Subcutaneous adipose tissue (tissue), 4 donors: ENCODE results near the gene SUPT20HL1. TPM values are rescaled to one million over a fixed set of nuclear protein-coding genes. Genes with fewer than 3 reads are reported as not detected.

Experiments used
- total RNA-seq, 4 donors: library from RNA; depleted of rRNA; stranded (reverse); fragments of >200 nt; gene quantifications; one replicate each; pipeline ENCODE4 v1.1.0, GENCODE V29; 2016
- TF ChIP-seq, protein P1 (sequence below): fragments of 450-650 bp; IDR thresholded peaks from one replicate; pipeline ENCODE4 v1.5.1; 2016; ENCODE audit warnings: low read depth, mild to moderate bottlenecking, control low read depth, antibody characterized with exemption, moderate library complexity

Gene SUPT20HL1
- total RNA-seq, 4 donors from 2014 or later = not detected

DNA sequence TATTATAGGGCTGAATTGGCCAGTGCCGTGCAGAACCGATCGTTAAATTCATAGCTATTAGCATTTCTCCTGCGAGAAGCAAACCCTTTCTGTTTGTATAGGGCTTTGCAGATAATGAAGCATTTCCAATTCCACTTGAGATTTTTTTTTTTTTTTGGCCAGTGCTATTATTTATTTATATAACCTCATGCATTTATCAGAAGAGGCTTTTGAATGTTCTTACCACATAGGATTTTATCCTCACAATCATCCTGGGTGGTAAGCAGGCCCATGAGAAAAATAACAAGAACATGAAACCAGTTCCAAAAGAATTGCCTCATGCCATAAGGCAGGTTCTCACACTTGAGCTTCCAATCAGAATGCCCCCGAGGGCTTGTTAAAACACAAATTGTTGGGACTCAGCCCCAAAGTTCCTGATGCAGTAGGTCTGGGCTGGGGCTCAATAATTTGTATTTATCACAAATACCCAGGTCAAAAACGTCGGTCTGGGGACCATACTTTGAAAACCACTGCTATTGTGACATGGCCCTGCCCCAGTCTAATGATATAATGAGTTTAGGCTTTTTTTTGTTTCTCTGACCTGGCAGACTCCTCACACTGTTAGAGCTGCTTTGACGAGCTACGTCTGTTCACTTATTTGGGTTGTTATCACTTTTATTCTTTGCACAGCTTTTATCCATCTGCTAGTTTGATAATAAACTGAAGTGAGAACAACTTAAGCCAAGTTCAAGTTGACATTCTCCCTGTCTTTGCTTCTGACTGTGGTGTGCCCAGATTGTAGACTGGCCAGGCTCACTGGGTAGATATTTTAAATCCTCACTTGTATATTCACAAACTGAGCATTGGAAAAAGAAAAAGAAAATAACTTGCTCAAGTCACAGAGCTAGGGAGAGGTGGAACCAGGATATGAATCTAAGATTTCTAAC, 20.1 kb downstream of the SUPT20HL1 start:
- TF ChIP-seq, protein P1, sequence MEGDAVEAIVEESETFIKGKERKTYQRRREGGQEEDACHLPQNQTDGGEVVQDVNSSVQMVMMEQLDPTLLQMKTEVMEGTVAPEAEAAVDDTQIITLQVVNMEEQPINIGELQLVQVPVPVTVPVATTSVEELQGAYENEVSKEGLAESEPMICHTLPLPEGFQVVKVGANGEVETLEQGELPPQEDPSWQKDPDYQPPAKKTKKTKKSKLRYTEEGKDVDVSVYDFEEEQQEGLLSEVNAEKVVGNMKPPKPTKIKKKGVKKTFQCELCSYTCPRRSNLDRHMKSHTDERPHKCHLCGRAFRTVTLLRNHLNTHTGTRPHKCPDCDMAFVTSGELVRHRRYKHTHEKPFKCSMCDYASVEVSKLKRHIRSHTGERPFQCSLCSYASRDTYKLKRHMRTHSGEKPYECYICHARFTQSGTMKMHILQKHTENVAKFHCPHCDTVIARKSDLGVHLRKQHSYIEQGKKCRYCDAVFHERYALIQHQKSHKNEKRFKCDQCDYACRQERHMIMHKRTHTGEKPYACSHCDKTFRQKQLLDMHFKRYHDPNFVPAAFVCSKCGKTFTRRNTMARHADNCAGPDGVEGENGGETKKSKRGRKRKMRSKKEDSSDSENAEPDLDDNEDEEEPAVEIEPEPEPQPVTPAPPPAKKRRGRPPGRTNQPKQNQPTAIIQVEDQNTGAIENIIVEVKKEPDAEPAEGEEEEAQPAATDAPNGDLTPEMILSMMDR = no peak

DNA sequence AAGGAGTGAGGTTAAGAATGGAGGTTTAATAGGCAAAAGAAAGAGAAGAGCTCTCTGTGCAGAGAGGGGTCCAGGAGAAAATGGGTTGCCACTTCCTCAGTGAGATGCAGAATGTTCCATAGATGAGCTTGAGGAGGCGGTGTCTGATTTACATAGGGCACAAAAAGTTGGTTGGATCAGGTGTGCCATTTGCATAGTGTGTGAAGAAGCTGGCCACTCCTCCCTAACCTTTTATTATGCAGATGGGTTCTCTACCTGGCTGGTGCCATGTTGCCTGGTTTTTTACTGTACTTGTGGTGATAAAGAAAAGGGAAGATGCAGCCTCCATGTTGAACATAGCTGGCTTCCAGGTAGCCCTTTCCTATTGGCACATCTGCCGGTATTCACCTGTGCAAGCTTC, 27.3 kb downstream of the SUPT20HL1 start:
- TF ChIP-seq, protein P1 = no peak

DNA sequence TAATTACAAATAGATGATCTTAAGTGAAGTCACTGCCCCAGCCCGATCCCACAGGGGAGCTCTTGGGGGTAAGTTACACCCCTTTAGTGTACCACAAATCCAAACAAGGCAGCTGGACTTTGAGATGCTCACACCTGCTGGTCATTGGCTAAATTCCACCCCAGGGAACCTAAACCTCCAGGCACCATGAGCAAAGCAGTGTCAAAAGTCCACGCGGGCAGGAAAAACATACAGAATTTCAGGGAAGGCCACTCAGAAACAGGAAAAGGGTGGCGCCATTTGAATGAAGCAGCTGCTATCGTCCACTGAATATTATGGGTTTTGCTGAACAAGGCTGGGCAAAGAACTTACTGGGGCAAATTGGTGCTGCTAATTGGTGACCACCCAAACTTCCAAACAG, 30.9 kb downstream of the SUPT20HL1 start:
- TF ChIP-seq, protein P1 = no peak

DNA sequence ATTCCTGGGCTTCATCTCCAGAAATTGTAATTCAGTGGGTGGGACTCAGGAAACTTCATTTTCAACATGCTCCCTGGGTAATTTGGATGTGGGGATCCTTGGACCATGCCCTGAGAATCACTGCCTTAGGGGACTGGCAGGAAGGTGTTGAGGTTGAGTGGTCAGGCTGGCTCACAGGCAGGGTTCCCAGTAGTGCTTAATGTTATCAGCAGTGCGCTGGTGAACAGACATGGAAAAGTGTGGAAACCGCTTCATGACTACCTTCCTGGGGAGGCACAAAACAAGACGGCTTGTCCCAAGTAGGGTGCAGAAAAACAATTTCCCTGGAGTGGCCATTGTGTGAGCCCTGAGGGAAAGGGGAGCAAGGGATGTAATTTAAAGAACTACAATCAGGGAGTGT, 31.4 kb downstream of the SUPT20HL1 start:
- TF ChIP-seq, protein P1 = no peak

DNA sequence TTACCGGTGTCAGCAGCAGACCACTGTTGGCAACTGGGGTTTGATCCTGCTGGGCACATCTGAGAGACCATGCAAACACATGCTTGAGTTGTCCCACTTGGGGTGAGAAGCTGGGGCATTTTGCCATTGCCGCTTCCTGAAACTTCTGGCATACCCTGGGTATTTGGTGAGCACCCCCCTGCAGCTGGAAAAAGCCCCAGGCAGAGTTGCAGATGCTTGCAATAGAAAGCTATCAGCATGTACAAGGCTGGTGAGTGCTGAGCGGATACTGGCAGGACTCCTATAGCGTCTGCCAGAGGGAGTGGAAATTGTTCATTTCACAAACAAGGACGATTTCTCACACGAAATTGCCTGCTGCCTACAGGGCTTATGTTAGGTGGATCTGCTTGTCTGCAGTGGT, 32.3 kb downstream of the SUPT20HL1 start:
- TF ChIP-seq, protein P1 = no peak

DNA sequence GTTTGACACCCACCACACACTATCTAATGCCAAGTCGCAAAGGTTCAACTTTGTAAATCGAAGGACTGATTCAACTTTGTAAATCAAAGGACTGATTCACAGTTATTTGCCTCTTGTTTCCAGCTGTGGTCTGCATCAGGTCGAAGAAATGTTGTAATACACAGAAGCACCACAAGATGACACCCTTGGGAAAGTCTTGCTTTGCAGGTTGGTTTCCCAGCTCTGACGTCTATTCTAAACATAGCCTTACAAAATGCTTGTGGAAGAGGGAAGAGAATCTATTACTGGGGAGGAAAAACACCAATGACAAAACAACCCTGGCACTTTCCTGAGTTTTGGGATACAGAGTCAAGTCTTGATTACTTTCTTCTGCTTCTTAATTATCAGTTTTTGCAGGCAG, 35.3 kb downstream of the SUPT20HL1 start:
- TF ChIP-seq, protein P1 = no peak

DNA sequence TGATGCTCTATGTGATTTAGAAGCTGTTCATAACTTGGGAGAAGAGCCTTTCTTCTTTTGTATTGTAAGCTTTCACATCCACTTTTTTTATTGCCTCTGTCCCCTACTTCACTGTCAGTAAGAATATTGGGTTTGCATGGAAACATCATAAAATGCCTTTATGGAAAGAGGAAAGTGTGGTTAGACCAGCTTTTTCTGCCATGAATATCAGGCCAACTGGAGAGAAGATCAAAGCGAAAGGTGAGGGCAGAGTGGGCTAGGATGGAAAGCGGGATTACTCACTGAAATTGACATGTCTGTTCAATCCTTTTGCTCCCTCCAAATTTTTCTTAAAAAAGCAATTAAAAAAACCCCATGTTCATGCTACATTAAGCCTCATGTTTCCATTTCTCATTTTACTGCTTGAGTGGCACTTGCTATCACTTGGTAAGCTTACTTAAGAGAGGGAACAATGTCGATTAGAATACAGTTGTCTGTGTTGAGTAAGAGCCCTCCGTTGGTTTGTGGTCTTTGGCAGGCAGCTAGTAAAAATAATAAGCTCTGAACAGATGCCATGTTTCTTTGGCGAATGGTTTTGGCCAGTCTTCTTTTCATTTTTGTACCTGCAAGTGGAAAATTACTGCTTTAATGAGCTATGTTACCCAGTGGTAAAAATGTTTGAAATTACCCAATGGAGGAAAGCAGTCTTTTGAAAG, 35.9 kb downstream of the SUPT20HL1 start:
- TF ChIP-seq, protein P1 = no peak
